Cardiac muscle cell (in vitro differentiated cells and primary cell): ENCODE data around the gene PTPRM. TPM values are rescaled to one million over a fixed set of nuclear protein-coding genes. Genes with fewer than 3 reads are reported as not detected.

Experiments used
- DNase-seq, 2 donors: peaks; one replicate each; pipeline versions ENCODE4 v3.0.0 to v3.0.0-alpha.2; 2010 to 2017; ENCODE audit warnings: low read depth in 1 of 2, low spot score in 1 of 2
- H3K27ac ChIP-seq: fragments of 200-600 bp; sonication (generic); 2 replicates; pipeline ENCODE4 v1.5.1; 2016
- H3K27me3 ChIP-seq: fragments of 200-600 bp; sonication (generic); 2 replicates; pipeline ENCODE4 v1.6.0; 2016; ENCODE audit warnings: control low read depth
- H3K36me3 ChIP-seq: fragments of 200-600 bp; sonication (generic); 2 replicates; pipeline ENCODE4 v1.5.1; 2016; ENCODE audit warnings: control low read depth
- H3K4me1 ChIP-seq: fragments of 200-600 bp; sonication (generic); 2 replicates; pipeline ENCODE4 v1.8.1; 2017; ENCODE audit warnings: low read depth, mild to moderate bottlenecking, mixed run types
- H3K4me3 ChIP-seq: fragments of 200-600 bp; sonication (generic); 2 replicates; pipeline ENCODE4 v1.5.1; 2016; ENCODE audit warnings: mild to moderate bottlenecking
- H3K9me3 ChIP-seq: fragments of 200-600 bp; sonication (generic); 2 replicates; pipeline ENCODE4 v1.5.1; 2017; ENCODE audit warnings: low read depth, mild to moderate bottlenecking, control low read depth
- CTCF ChIP-seq: IDR thresholded peaks from 2 replicates; pipeline ENCODE4 v1.5.1; 2012; ENCODE audit warnings: low read depth, mild to moderate bottlenecking, low read length
- polyA plus RNA-seq: library from polyadenylated mRNA; unstranded; fragments of >200 nt; fragmentation: Nextera tagmentation; extraction: Ambion mirVana; gene quantifications from 2 replicates; pipeline ENCODE4 v1.2.1, GENCODE V29; 2016
- total RNA-seq: library from RNA; depleted of rRNA; stranded (reverse); fragments of >200 nt; gene quantifications from 2 replicates; pipeline ENCODE4 v1.2.3, GENCODE V29; 2016

Gene PTPRM
- total and polyA plus RNA-seq, 2 experiments from 2014 or later, result 26.5 to 48.8 TPM

- DNase-seq, result no peak
- H3K9me3 ChIP-seq, result no peaks in the 10 kb centered on the region
- no peaks in the 10 kb centered on the region for H3K36me3 ChIP-seq
- peak overlapping the region; percentile 99 for H3K27ac ChIP-seq
- H3K27me3 ChIP-seq, result no peaks in the 10 kb centered on the region
- H3K4me1 ChIP-seq, result peaks cover 45% of the 10 kb centered on the region
- H3K4me3 ChIP-seq, result no peak overlapping the region
- TF ChIP-seq CTCF, result no peak
Observed at GRCh38 chr18:7856116-7856515, 289.0 kb downstream of the PTPRM start.

GRCh38 chr18:7856733-7857132, 289.6 kb downstream of the PTPRM start:
- Histone ChIP-seq H3K4me1 (peaks cover 45% of the 10 kb centered on the region), H3K27me3 (no peaks in the 10 kb centered on the region), H3K36me3 (no peaks in the 10 kb centered on the region), H3K4me3 (no peak overlapping the region), H3K27ac (peak overlapping the region; percentile 99), H3K9me3 (no peaks in the 10 kb centered on the region)
- TF ChIP-seq CTCF, result no peak
- DNase-seq, result peak in 1 of 2 donors; percentile 37

- no peak overlapping the region for H3K4me3 ChIP-seq
- no peaks in the 10 kb centered on the region for H3K27me3 ChIP-seq
- no peaks in the 10 kb centered on the region for H3K9me3 ChIP-seq
- peak in 1 of 2 donors; percentile 25 for DNase-seq
- no peaks in the 10 kb centered on the region for H3K36me3 ChIP-seq
- TF ChIP-seq CTCF, result no peak
- peaks cover 45% of the 10 kb centered on the region for H3K4me1 ChIP-seq
- peak overlapping the region; percentile 99 for H3K27ac ChIP-seq
Observed at GRCh38 chr18:7857562-7857961, 290.4 kb downstream of the PTPRM start.

GRCh38 chr18:7859122-7859521, 292.0 kb downstream of the PTPRM start:
- no peak overlapping the region for H3K4me3 ChIP-seq
- DNase-seq, result no peak
- H3K4me1 ChIP-seq, result peaks cover 33% of the 10 kb centered on the region

GRCh38 chr18:7870266-7870665, 303.1 kb downstream of the PTPRM start:
- TF ChIP-seq CTCF, result no peak
- no peak for DNase-seq
- Histone ChIP-seq H3K27me3 (no peaks in the 10 kb centered on the region), H3K4me1 (peaks cover 35% of the 10 kb centered on the region), H3K4me3 (no peak overlapping the region), H3K36me3 (no peaks in the 10 kb centered on the region), H3K27ac (peak overlapping the region; percentile 51), H3K9me3 (no peaks in the 10 kb centered on the region)

More at GRCh38 chr18:7859122-7859521, 292.0 kb downstream of the PTPRM start:
- Histone ChIP-seq H3K27me3 (no peaks in the 10 kb centered on the region), H3K9me3 (no peaks in the 10 kb centered on the region), H3K36me3 (no peaks in the 10 kb centered on the region), H3K27ac (no peak overlapping the region)
- TF ChIP-seq CTCF, result no peak

GRCh38 chr18:7870855-7871254, 303.7 kb downstream of the PTPRM start:
- H3K4me1 ChIP-seq, result peaks cover 35% of the 10 kb centered on the region
- H3K27me3 ChIP-seq, result no peaks in the 10 kb centered on the region
- no peaks in the 10 kb centered on the region for H3K9me3 ChIP-seq
- peak overlapping the region; percentile 51 for H3K27ac ChIP-seq
- no peak for TF ChIP-seq CTCF
- no peak overlapping the region for H3K4me3 ChIP-seq
- no peaks in the 10 kb centered on the region for H3K36me3 ChIP-seq
- DNase-seq, result peak in 1 of 2 donors; percentile 61
